Globus pallidus (tissue), 1 donor: ENCODE data around the gene PLCL1.

Experiments used
- DNase-seq: peaks from one replicate; pipeline ENCODE4 v3.0.0-alpha.2; 2015; ENCODE audit warnings: low spot score

The PLCL1 gene

GRCh38 chr2:197954328-197954727 is 149.9 kb downstream of the PLCL1 start:
- no peak for DNase-seq

GRCh38 chr2:197958592-197959150 is 154.3 kb downstream of the PLCL1 start:
- no peak for DNase-seq

- no peak for DNase-seq
Observed at GRCh38 chr2:197959383-197959782, 155.0 kb downstream of the PLCL1 start.

GRCh38 chr2:197960786-197961185 is 156.4 kb downstream of the PLCL1 start:
- no peak for DNase-seq

GRCh38 chr2:197964720-197965119 is 160.3 kb downstream of the PLCL1 start:
- no peak for DNase-seq

- no peak for DNase-seq
Observed at GRCh38 chr2:197965756-197966155, 161.4 kb downstream of the PLCL1 start.

- DNase-seq = no peak
Observed at GRCh38 chr2:197969391-197969893, 165.0 kb downstream of the PLCL1 start.

GRCh38 chr2:197972061-197972460 is 167.7 kb downstream of the PLCL1 start:
- DNase-seq = no peak

- no peak for DNase-seq
Observed at GRCh38 chr2:197972587-197972986, 168.2 kb downstream of the PLCL1 start.

GRCh38 chr2:197973772-197974171 is 169.4 kb downstream of the PLCL1 start:
- no peak for DNase-seq

GRCh38 chr2:197975931-197976519 is 171.6 kb downstream of the PLCL1 start:
- no peak for DNase-seq

GRCh38 chr2:197978971-197979370 is 174.6 kb downstream of the PLCL1 start:
- no peak for DNase-seq

GRCh38 chr2:197982565-197982964 is 178.2 kb downstream of the PLCL1 start:
- no peak for DNase-seq

GRCh38 chr2:197985029-197985638 is 180.7 kb downstream of the PLCL1 start:
- DNase-seq = no peak

GRCh38 chr2:197986977-197987376 is 182.6 kb downstream of the PLCL1 start:
- no peak for DNase-seq

- DNase-seq = no peak
Observed at GRCh38 chr2:197990356-197990755, 186.0 kb downstream of the PLCL1 start.

GRCh38 chr2:197992482-197993133 is 188.2 kb downstream of the PLCL1 start:
- DNase-seq = no peak

GRCh38 chr2:197993363-197993762 is 189.0 kb downstream of the PLCL1 start:
- DNase-seq = no peak

- DNase-seq = no peak
Observed at GRCh38 chr2:197993830-197994229, 189.4 kb downstream of the PLCL1 start.

GRCh38 chr2:197994751-197995150 is 190.4 kb downstream of the PLCL1 start:
- no peak for DNase-seq

- DNase-seq = no peak
Observed at GRCh38 chr2:197996583-197996982, 192.2 kb downstream of the PLCL1 start.

GRCh38 chr2:197997083-197997541 is 192.7 kb downstream of the PLCL1 start:
- no peak for DNase-seq

GRCh38 chr2:197998702-197999101 is 194.3 kb downstream of the PLCL1 start:
- no peak for DNase-seq
